Epithelial cell of esophagus (primary cell): ENCODE results near the gene CELF1.

Experiments
- DNase-seq: peaks from one replicate; pipeline ENCODE4 v3.0.0; 2010; ENCODE audit warnings: low read depth
- H3K4me3 ChIP-seq: 2 replicates; pipeline ENCODE4 v1.5.1; 2011; ENCODE audit warnings: mild to moderate bottlenecking, low read length, control low read depth
- TF ChIP-seq, protein P1 (sequence below): IDR thresholded peaks from 2 replicates; pipeline ENCODE4 v1.5.1; 2011; ENCODE audit warnings: low read depth, mild to moderate bottlenecking, low read length, control low read depth, inconsistent platforms; ENCODE audit not compliant: insufficient read depth; ENCODE audit errors: missing control alignments

CELF1 gene

DNA sequence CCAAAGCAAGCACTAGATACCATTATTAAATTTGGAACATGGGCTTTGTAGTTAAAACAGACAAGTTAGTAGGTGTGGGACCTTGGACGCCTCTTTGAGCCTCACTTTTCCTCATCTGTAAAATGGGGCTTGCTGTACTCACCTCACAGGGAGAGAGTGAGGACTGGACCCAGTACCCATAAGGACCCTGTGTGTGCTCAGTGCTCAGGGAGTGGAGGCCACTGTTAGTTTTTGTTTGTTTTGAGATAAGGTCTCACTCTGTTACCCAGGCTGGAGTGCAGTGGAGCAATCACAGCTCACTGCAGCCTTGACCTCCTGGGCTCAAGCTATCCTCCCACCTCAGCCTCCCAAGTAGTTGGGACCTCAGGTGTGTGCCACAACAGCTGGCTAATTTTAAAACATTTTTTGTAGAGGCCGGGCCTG is 112.9 kb downstream of the CELF1 start:
- DNase-seq = no peak
- H3K4me3 ChIP-seq = no peak overlapping the region
- TF ChIP-seq, protein P1, sequence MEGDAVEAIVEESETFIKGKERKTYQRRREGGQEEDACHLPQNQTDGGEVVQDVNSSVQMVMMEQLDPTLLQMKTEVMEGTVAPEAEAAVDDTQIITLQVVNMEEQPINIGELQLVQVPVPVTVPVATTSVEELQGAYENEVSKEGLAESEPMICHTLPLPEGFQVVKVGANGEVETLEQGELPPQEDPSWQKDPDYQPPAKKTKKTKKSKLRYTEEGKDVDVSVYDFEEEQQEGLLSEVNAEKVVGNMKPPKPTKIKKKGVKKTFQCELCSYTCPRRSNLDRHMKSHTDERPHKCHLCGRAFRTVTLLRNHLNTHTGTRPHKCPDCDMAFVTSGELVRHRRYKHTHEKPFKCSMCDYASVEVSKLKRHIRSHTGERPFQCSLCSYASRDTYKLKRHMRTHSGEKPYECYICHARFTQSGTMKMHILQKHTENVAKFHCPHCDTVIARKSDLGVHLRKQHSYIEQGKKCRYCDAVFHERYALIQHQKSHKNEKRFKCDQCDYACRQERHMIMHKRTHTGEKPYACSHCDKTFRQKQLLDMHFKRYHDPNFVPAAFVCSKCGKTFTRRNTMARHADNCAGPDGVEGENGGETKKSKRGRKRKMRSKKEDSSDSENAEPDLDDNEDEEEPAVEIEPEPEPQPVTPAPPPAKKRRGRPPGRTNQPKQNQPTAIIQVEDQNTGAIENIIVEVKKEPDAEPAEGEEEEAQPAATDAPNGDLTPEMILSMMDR = no peak

DNA sequence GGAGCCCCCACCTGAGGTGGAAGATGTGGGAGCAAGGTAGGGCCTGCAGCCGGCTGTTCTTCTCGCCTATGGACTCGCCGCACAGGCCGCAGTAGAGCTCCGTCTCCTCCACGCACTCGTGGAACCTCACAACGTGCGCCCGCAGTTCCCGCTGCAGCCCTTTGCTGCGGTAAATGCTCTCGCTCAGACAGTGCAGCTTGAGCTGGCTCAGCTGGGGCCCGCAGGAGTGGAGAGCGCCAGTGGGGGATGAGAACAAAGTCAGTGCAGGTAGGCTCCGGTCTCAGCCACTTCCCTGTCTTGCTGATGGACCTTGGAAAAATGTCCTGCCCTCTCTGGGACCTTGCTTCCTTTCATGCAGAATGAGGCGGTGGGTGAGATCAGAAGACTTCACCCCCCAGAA is 114.2 kb downstream of the CELF1 start:
- no peak overlapping the region for H3K4me3 ChIP-seq
- no peak for DNase-seq
- TF ChIP-seq, protein P1 = no peak

DNA sequence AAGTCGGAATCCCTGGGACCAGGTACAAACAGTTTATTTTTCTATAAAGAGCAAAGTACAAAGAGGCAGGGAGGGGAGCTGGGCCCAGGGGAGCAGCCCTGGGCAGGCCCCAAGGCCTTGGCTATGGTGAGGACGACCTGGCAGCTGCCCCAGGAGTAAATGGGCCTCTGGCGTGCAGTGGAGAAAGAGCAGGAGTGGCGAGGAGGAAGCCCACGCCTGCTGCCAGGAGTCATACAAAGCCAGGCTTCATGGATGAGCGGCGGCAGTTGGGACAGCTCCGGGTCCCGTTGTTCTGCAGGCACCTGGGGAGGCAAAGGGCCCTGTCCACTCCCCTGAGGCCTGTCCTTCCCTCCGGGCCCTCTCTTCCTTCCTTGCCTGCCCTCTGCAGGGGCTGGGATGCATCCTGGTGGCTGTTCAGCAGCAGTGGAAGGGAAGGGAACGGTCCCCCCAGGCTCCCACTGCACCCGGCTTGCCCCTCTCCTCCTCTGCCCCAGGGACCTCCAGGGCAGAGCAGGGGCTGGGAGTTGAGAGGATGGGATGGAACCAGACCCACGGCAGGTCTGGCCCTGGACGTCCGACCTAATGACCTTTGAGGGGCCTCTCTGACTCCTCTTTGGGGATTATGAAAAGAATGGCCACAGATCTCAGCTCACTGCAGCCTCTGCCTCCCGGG is 115.0 kb downstream of the CELF1 start:
- TF ChIP-seq, protein P1 = no peak
- H3K4me3 ChIP-seq = no peak overlapping the region
- no peak for DNase-seq

DNA sequence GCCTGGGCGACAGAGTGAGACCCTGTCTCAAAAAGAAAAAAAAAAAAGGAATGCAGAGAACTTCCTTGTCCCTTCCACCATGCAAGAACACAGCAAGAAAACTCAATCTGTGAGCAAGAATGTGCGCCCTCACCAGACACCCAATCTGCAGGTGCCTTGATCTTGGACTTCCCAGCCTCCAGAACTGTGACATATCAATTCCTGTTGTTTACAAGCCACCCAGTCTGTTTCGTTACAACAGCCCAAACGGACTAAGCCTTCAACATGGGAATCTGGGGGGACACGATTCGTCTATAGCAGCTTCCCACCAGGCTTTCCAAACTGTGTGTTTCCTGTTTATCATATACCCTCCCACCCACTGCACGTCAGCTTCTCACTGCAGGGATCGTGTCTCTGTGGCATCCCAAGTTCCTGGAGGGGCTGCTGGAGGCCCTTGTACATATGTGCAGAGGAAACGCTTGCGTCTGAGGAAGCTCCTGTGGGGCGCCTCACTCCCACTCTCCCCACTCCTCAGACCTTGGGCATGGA is 115.7 kb downstream of the CELF1 start:
- no peak for DNase-seq
- TF ChIP-seq, protein P1 = no peak
- no peak overlapping the region for H3K4me3 ChIP-seq

GRCh38 chr11:47436726-47437125 is 116.2 kb downstream of the CELF1 start:
- DNase-seq = no peak
- TF ChIP-seq, protein P1 = no peak
- no peak overlapping the region for H3K4me3 ChIP-seq

GRCh38 chr11:47435687-47436086 is 117.2 kb downstream of the CELF1 start:
- DNase-seq = no peak
- H3K4me3 ChIP-seq = no peak overlapping the region
- TF ChIP-seq, protein P1 = no peak
